K562 (cell line): ENCODE data around the gene HK1. TPM values are rescaled to one million over a fixed set of nuclear protein-coding genes. Genes with fewer than 3 reads are reported as not detected.

Experiments used
- ATF7 ChIP-seq: fragments of 450-650 bp; IDR thresholded peaks from 2 replicates; pipeline ENCODE4 v1.7.1; 2014; ENCODE audit warnings: mild to moderate bottlenecking, moderate library complexity
- CBX1 ChIP-seq: sonication (generic); IDR thresholded peaks from 2 replicates; pipeline ENCODE4 v1.6.1; 2016; ENCODE audit warnings: antibody characterized with exemption, low read depth, mild to moderate bottlenecking
- CHD1 ChIP-seq: fragments of 200-600 bp; sonication (generic); IDR thresholded peaks from one replicate; pipeline ENCODE4 v1.6.1; 2012; ENCODE audit warnings: mild to moderate bottlenecking, moderate library complexity, low read length, inconsistent platforms
- FIP1L1 ChIP-seq: fragments of 200-400 bp; formaldehyde crosslinking; IDR thresholded peaks from 2 replicates; pipeline ENCODE4 v1.6.1; 2018; ENCODE audit warnings: mild to moderate bottlenecking, low read depth, low read length; ENCODE audit not compliant: poor library complexity, severe bottlenecking
- HNRNPH1 ChIP-seq: fragments of 200-400 bp; formaldehyde crosslinking; optimal IDR thresholded peaks from 2 replicates; pipeline ENCODE3; 2017; ENCODE audit warnings: low read depth, mild to moderate bottlenecking, low read length, moderate library complexity
- RBFOX2 ChIP-seq: fragments of 200-400 bp; formaldehyde crosslinking; IDR thresholded peaks from 2 replicates; pipeline ENCODE4 v1.6.1; 2017; ENCODE audit warnings: low read depth, mild to moderate bottlenecking, low read length, moderate library complexity
- SETDB1 ChIP-seq: IDR thresholded peaks from one replicate; pipeline ENCODE4 v1.6.1; 2012; ENCODE audit warnings: low read length, control low read depth, inconsistent platforms
- WHSC1 ChIP-seq: IDR thresholded peaks from one replicate; pipeline ENCODE4 v1.6.1; 2012; ENCODE audit warnings: low read length, control low read depth, inconsistent platforms
- ZNF3 ChIP-seq: fragments of 250-450 bp; sonication (Bioruptor Pico); IDR thresholded peaks from 2 replicates; pipeline ENCODE4 v1.5.0; 2021; ENCODE audit warnings: mild to moderate bottlenecking, moderate library complexity
- ZNF696 ChIP-seq: fragments of 250-450 bp; sonication (Bioruptor Pico); conservative IDR thresholded peaks from 2 replicates; pipeline ENCODE4 v1.4.0; 2020; ENCODE audit warnings: mild to moderate bottlenecking, moderate library complexity
- polyA plus RNA-seq, 8 experiments: library from polyadenylated mRNA; depleted of rRNA in 4 of 8; stranded (reverse) in 5 of 8; unstranded in 3 of 8; fragments of >200 nt; fragmentation: Nextera tagmentation in 2 of 8; fragmentation: Illumina TruSeq in 1 of 8; extraction: Ambion mirVana in 2 of 8; extraction: Trizol in 1 of 8; gene quantifications; 2 replicates each; pipeline versions ENCODE4 v1.2.1 to v1.2.3, GENCODE V29; 2011 to 2014; ENCODE audit warnings: inconsistent platforms in 1 of 8, missing spikeins in 1 of 8
- total RNA-seq, 7 experiments: library from RNA; depleted of rRNA in 6 of 7; stranded (reverse); fragments of >200 nt in 6 of 7; fragmentation: Illumina TruSeq in 2 of 7; extraction: Trizol in 2 of 7; gene quantifications; 2 replicates each; pipeline versions ENCODE4 v1.2.1 to v1.2.3, GENCODE V29; 2011 to 2021; ENCODE audit warnings: low replicate concordance in 1 of 7
- TF ChIP-seq, protein P1 (sequence below): fragments of 250-450 bp; sonication (Bioruptor Pico); IDR thresholded peaks from 2 replicates; pipeline ENCODE4 v1.8.0; 2022; ENCODE audit warnings: inconsistent platforms, mild to moderate bottlenecking, moderate library complexity, borderline replicate concordance
- TF ChIP-seq, protein P2 (sequence below): sonication (generic); formaldehyde crosslinking; IDR thresholded peaks from 2 replicates; pipeline ENCODE4 v1.8.0; 2022; ENCODE audit warnings: missing genetic modification reagents, mild to moderate bottlenecking, borderline replicate concordance
- TF ChIP-seq, protein P3 (sequence below): sonication (generic); formaldehyde crosslinking; IDR thresholded peaks from 2 replicates; pipeline ENCODE4 v1.8.0; 2022; ENCODE audit warnings: missing genetic modification reagents, mild to moderate bottlenecking, borderline replicate concordance
- TF ChIP-seq, protein P4 (sequence below), 2 experiments: fragments of 450-650 bp; formaldehyde crosslinking in 1 of 2; IDR thresholded peaks; 2 replicates each; pipeline versions ENCODE4 v1.4.0 to v1.6.1; 2014 to 2020; ENCODE audit warnings: mild to moderate bottlenecking in 2 of 2, borderline replicate concordance in 1 of 2, low read depth in 1 of 2

The HK1 gene
- total and polyA plus RNA-seq, 9 of the 15 experiments (the other 6 are each of a cell fraction or from before 2014, with no cell fraction given), result 29.2 to 444 (median 193) TPM

DNA sequence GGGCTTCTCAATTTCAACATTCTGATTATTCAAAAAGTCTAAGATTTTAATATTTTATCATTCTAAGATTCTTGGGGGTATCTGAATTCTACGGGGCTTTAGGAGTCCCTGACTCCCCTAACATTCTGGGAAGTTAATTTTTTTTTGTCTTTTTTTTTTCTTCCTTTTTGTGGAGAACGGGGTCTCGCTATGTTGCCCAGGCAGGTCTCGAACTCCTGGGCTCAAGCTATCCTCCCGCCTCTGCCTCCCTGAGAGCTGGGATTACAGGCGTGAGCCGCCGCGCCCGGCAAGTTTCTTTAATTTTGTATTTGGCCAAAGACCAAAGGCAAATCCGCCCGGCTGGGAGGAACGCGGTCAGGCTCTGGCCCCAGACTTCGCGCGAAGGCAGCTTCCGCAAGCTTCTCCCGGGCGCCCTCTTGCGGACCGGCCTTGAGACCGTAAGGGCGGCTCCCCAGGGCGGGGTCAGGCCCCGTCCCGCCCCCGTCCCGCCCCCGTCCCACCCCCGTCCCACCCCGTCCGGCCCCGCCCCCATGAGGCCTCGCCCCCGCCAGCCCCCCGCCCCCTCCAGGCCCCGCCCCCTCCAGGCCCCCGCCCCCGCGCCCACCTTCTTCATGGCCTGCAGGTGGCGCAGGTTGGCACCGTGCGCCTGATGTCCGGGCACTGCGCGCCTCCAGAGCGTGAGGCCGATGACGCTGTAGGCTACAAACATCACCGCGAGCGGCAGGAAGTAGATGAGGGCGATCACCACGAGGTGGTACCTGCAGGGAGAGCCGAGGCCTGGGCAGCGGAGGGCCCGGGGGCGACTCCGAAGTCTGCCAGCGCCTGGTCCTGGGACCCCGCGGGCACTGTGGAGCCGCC, 130.3 kb downstream of the HK1 start (continued):
- TF ChIP-seq, protein P1, sequence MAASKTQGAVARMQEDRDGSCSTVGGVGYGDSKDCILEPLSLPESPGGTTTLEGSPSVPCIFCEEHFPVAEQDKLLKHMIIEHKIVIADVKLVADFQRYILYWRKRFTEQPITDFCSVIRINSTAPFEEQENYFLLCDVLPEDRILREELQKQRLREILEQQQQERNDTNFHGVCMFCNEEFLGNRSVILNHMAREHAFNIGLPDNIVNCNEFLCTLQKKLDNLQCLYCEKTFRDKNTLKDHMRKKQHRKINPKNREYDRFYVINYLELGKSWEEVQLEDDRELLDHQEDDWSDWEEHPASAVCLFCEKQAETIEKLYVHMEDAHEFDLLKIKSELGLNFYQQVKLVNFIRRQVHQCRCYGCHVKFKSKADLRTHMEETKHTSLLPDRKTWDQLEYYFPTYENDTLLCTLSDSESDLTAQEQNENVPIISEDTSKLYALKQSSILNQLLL (CRISPR knock-in tag), result no peak
- TF ChIP-seq RBFOX2, result peak; percentile 77
- TF ChIP-seq, protein P2, sequence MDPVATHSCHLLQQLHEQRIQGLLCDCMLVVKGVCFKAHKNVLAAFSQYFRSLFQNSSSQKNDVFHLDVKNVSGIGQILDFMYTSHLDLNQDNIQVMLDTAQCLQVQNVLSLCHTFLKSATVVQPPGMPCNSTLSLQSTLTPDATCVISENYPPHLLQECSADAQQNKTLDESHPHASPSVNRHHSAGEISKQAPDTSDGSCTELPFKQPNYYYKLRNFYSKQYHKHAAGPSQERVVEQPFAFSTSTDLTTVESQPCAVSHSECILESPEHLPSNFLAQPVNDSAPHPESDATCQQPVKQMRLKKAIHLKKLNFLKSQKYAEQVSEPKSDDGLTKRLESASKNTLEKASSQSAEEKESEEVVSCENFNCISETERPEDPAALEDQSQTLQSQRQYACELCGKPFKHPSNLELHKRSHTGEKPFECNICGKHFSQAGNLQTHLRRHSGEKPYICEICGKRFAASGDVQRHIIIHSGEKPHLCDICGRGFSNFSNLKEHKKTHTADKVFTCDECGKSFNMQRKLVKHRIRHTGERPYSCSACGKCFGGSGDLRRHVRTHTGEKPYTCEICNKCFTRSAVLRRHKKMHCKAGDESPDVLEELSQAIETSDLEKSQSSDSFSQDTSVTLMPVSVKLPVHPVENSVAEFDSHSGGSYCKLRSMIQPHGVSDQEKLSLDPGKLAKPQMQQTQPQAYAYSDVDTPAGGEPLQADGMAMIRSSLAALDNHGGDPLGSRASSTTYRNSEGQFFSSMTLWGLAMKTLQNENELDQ, result no peak
- TF ChIP-seq ATF7, result peak; percentile 46; the same call in 1 of the 2 replicates
- no peak for TF ChIP-seq SETDB1
- no peak for TF ChIP-seq FIP1L1
- TF ChIP-seq HNRNPH1, result no peak
- no peak; the same call in 1 of the 2 replicates for TF ChIP-seq CBX1
- no peak for TF ChIP-seq ZNF3 (CRISPR knock-in tag)
- TF ChIP-seq, protein P3, sequence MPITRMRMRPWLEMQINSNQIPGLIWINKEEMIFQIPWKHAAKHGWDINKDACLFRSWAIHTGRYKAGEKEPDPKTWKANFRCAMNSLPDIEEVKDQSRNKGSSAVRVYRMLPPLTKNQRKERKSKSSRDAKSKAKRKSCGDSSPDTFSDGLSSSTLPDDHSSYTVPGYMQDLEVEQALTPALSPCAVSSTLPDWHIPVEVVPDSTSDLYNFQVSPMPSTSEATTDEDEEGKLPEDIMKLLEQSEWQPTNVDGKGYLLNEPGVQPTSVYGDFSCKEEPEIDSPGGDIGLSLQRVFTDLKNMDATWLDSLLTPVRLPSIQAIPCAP (CRISPR knock-in tag), result no peak
- TF ChIP-seq WHSC1, result no peak
- TF ChIP-seq CHD1, result no peak
- TF ChIP-seq, protein P4, sequence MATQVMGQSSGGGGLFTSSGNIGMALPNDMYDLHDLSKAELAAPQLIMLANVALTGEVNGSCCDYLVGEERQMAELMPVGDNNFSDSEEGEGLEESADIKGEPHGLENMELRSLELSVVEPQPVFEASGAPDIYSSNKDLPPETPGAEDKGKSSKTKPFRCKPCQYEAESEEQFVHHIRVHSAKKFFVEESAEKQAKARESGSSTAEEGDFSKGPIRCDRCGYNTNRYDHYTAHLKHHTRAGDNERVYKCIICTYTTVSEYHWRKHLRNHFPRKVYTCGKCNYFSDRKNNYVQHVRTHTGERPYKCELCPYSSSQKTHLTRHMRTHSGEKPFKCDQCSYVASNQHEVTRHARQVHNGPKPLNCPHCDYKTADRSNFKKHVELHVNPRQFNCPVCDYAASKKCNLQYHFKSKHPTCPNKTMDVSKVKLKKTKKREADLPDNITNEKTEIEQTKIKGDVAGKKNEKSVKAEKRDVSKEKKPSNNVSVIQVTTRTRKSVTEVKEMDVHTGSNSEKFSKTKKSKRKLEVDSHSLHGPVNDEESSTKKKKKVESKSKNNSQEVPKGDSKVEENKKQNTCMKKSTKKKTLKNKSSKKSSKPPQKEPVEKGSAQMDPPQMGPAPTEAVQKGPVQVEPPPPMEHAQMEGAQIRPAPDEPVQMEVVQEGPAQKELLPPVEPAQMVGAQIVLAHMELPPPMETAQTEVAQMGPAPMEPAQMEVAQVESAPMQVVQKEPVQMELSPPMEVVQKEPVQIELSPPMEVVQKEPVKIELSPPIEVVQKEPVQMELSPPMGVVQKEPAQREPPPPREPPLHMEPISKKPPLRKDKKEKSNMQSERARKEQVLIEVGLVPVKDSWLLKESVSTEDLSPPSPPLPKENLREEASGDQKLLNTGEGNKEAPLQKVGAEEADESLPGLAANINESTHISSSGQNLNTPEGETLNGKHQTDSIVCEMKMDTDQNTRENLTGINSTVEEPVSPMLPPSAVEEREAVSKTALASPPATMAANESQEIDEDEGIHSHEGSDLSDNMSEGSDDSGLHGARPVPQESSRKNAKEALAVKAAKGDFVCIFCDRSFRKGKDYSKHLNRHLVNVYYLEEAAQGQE (IDR thresholded peaks at IDR 0.05; ENCODE audit: borderline replicate concordance), result no peak
- TF ChIP-seq, protein P4 (CRISPR knock-in tag; IDR thresholded peaks at IDR 0.05; ENCODE audit: low read depth), result no peak
- TF ChIP-seq ZNF696 (CRISPR knock-in tag), result no peak
